Hepatocyte (in vitro differentiated cells): Measurements from ENCODE around the gene ASB9.

Source experiments
- EZH2 ChIP-seq: fragments of 200-600 bp; sonication (generic); IDR thresholded peaks from 2 replicates; pipeline ENCODE4 v1.6.1; 2016; ENCODE audit warnings: antibody characterized with exemption, mild to moderate bottlenecking, borderline replicate concordance
- TF ChIP-seq, protein P1 (sequence below): fragments of 200-600 bp; sonication (generic); IDR thresholded peaks from 2 replicates; pipeline ENCODE4 v1.5.1; 2016; ENCODE audit warnings: antibody characterized with exemption, mild to moderate bottlenecking; ENCODE audit not compliant: poor library complexity

GRCh38 chrX:15293451-15293850, 23.6 kb upstream of the ASB9 start:
- TF ChIP-seq EZH2, result no peak
- TF ChIP-seq, protein P1, sequence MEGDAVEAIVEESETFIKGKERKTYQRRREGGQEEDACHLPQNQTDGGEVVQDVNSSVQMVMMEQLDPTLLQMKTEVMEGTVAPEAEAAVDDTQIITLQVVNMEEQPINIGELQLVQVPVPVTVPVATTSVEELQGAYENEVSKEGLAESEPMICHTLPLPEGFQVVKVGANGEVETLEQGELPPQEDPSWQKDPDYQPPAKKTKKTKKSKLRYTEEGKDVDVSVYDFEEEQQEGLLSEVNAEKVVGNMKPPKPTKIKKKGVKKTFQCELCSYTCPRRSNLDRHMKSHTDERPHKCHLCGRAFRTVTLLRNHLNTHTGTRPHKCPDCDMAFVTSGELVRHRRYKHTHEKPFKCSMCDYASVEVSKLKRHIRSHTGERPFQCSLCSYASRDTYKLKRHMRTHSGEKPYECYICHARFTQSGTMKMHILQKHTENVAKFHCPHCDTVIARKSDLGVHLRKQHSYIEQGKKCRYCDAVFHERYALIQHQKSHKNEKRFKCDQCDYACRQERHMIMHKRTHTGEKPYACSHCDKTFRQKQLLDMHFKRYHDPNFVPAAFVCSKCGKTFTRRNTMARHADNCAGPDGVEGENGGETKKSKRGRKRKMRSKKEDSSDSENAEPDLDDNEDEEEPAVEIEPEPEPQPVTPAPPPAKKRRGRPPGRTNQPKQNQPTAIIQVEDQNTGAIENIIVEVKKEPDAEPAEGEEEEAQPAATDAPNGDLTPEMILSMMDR, result no peak
